ENCODE measurements around the gene COL5A2.

GRCh38 chr2:189142893-189143759 is 36.4 kb downstream of the COL5A2 start:
- TF ChIP-seq CTCF (IDR thresholded peaks at IDR 0.05) (peak; percentile 96), EZH2 (IDR thresholded peaks at IDR 0.05) (no peak), EZH2phosphoT487 (IDR thresholded peaks at IDR 0.05) (no peak)
